CD8-positive, alpha-beta memory T cell (primary cell): Measurements from ENCODE around the gene GRIN3B. TPM values are rescaled to one million over a fixed set of nuclear protein-coding genes. Genes with fewer than 3 reads are reported as not detected.

Experiments
- CTCF ChIA-PET: fragments of 350-600 bp; sonication (Branson Sonifier 250); formaldehyde crosslinking; loops from one replicate; lab custom pipeline; 2021; ENCODE audit warnings: antibody characterized with exemption; lab: Charles Lee
- POLR2A ChIA-PET: fragments of 350-600 bp; sonication (Branson Sonifier 250); formaldehyde crosslinking; loops from one replicate; lab custom pipeline; 2021; ENCODE audit warnings: antibody characterized with exemption; lab: Charles Lee
- DNase-seq, 5 donors: peaks; one replicate each; pipeline versions ENCODE4 v3.0.0 to v3.0.0-alpha.2; 2020 to 2022; ENCODE audit warnings: mixed read lengths in 1 of 5
- H3K27ac ChIP-seq: one replicate; pipeline ENCODE4 v1.7.0; 2013; ENCODE audit warnings: low read depth, mild to moderate bottlenecking, low read length, moderate library complexity
- H3K27me3 ChIP-seq: 2 replicates; pipeline ENCODE4 v1.7.0; 2013; ENCODE audit warnings: low read length, mild to moderate bottlenecking; ENCODE audit not compliant: insufficient read depth, poor library complexity, severe bottlenecking
- H3K36me3 ChIP-seq: 2 replicates; pipeline ENCODE4 v1.7.0; 2013; ENCODE audit warnings: mild to moderate bottlenecking, low read length, moderate library complexity; ENCODE audit not compliant: insufficient read depth
- H3K4me1 ChIP-seq: 2 replicates; pipeline ENCODE4 v1.7.0; 2013; ENCODE audit warnings: mild to moderate bottlenecking, low read length, moderate library complexity; ENCODE audit not compliant: insufficient read depth
- H3K4me3 ChIP-seq: 2 replicates; pipeline ENCODE4 v1.7.0; 2013; ENCODE audit warnings: mild to moderate bottlenecking, low read length
- H3K9me3 ChIP-seq: 2 replicates; pipeline ENCODE4 v1.7.0; 2013; ENCODE audit warnings: mild to moderate bottlenecking, low read length
- H3K27ac Mint-ChIP-seq, 8 donors: one replicate each; pipeline ENCODE4 v1.8.0; 2020 to 2021; ENCODE audit warnings: mixed read lengths in 8 of 8, mild to moderate bottlenecking in 6 of 8, inconsistent platforms in 3 of 8, moderate library complexity in 3 of 8
- H3K27me3 Mint-ChIP-seq, 2 donors: one replicate each; pipeline ENCODE4 v1.8.0; 2020 to 2021; ENCODE audit warnings: mixed read lengths in 2 of 2, mild to moderate bottlenecking in 1 of 2, moderate library complexity in 1 of 2
- H3K36me3 Mint-ChIP-seq, 3 donors: one replicate each; pipeline ENCODE4 v1.8.0; 2020 to 2021; ENCODE audit warnings: mixed read lengths in 3 of 3, inconsistent platforms in 1 of 3, mild to moderate bottlenecking in 1 of 3
- H3K4me1 Mint-ChIP-seq, 3 donors: one replicate each; pipeline ENCODE4 v1.8.0; 2020 to 2021; ENCODE audit warnings: mixed read lengths in 3 of 3, inconsistent platforms in 1 of 3, mild to moderate bottlenecking in 1 of 3
- H3K4me3 Mint-ChIP-seq, 7 donors: one replicate each; pipeline ENCODE4 v1.8.0; 2020 to 2021; ENCODE audit warnings: mixed read lengths in 7 of 7, mild to moderate bottlenecking in 6 of 7, moderate library complexity in 4 of 7, inconsistent platforms in 2 of 7
- H3K9me3 Mint-ChIP-seq, 5 donors: one replicate each; pipeline ENCODE4 v1.8.0; 2020 to 2022; ENCODE audit warnings: mixed read lengths in 5 of 5, mild to moderate bottlenecking in 3 of 5, moderate library complexity in 2 of 5, inconsistent platforms in 1 of 5
- polyA plus RNA-seq: library from polyadenylated mRNA; unstranded; fragments of 300-500 nt; fragmentation: Illumina TruSeq; gene quantifications from one replicate; pipeline ENCODE4 v1.2.3, GENCODE V29; 2021
- total RNA-seq, 2 experiments: library from RNA; stranded (reverse); gene quantifications; one replicate each; pipeline ENCODE4 v1.2.3, GENCODE V29; 2021

Gene GRIN3B
- total and polyA plus RNA-seq, 3 experiments from 2014 or later: not detected

DNA sequence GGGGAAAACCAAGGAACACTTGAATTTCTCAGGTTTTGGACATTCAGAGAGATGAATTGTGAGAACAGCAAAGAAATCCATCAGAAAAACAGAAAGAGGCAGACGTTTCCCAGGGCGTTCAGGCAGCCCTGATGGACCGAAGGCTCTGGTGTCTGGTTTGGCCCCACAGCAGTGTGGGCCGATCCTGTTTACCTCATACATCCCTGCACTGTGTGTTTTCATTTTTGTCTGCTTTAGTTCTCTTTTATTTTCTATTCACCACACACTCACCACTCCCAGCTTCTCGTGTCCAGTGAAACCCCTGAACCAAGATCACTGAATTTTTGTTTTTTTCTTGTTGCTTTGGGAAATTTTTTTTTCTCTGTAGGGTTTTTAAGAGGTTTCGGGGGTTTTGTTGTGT lies 27.9 kb upstream of the GRIN3B start:
- POLR2A ChIA-PET: interaction anchor here (0.6 kb wide), 1 partner anchor 42 kb away, joined by 5 read pairs; no protein-coding TSS in a partner anchor
- no peak overlapping the region for H3K4me3 ChIP-seq
- Mint-ChIP-seq H3K27ac (no peak overlapping the region), H3K9me3 (peaks cover 4 to 7% (median 5%) of the 10 kb centered on the region in 5 donors), H3K36me3 (peaks cover 10 to 29% (median 15%) of the 10 kb centered on the region in 3 donors), H3K4me3 (no peak overlapping the region), H3K27me3 (no peaks in the 10 kb centered on the region), H3K4me1 (no peaks in the 10 kb centered on the region)
- no peak overlapping the region for H3K27ac ChIP-seq
- no peaks in the 10 kb centered on the region for H3K9me3 ChIP-seq
- no peak for DNase-seq
- H3K4me1 ChIP-seq: no peaks in the 10 kb centered on the region
- H3K36me3 ChIP-seq: peaks cover 4% of the 10 kb centered on the region
- no peaks in the 10 kb centered on the region for H3K27me3 ChIP-seq
- CTCF ChIA-PET: interaction anchor here (0.7 to 1.0 kb wide), 3 partner anchors 36 to 202 kb away, joined by 3 read pairs; no protein-coding TSS in a partner anchor

DNA sequence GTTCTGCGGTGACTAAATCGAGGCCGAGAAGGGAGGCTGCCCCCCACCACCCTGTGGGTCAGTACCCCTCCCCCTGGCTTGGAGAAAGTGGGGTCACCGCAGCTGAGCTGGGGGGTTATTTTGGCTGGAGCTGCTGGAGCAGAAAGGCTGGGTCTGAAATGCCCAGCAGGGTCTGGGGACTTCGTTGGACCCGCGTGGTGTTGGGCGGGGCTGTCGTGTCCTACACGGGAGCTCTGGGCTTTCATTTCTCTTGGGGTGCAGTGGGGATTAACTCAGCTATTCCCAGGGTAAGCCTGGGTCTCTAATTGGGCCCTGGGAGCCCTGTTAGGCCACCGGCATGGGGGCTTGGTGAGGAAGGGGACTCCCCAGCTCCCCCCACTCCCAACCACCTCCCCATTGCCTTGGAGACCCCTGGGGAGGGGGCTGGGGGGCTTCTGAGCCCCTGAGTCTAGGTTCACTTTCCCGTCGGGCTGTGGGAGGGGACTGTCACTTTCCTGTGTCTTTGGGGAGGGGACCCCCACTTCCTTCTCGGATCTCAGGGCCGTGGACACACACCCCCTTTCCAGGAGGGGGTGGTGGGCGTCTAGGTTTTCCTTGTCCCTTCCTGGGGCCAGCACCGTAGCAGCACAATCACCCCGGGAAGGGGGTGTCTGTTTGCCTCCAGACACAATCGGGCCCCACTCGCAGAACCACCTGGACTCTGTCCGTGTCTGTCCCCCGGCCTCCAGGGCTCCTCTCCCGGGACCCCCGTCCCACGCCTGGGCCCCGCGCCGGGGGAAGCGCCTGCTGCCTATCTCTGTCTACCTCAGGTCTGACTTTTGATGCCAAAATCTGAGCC lies 26.3 kb upstream of the GRIN3B start:
- Mint-ChIP-seq H3K4me1 (no peaks in the 10 kb centered on the region), H3K27me3 (no peaks in the 10 kb centered on the region), H3K9me3 (peaks cover 4 to 7% (median 5%) of the 10 kb centered on the region in 5 donors), H3K27ac (no peak overlapping the region), H3K4me3 (no peak overlapping the region), H3K36me3 (peaks cover 8 to 19% (median 15%) of the 10 kb centered on the region in 3 donors)
- ChIA-PET POLR2A (no interaction called here), CTCF (no interaction called here)
- no peak for DNase-seq
- H3K27me3 ChIP-seq: no peaks in the 10 kb centered on the region
- H3K27ac ChIP-seq: no peak overlapping the region
- no peaks in the 10 kb centered on the region for H3K4me1 ChIP-seq
- H3K36me3 ChIP-seq: peaks cover 4% of the 10 kb centered on the region
- H3K4me3 ChIP-seq: no peak overlapping the region
- no peaks in the 10 kb centered on the region for H3K9me3 ChIP-seq

- Mint-ChIP-seq H3K27ac (no peak overlapping the region), H3K4me3 (no peak overlapping the region)
- H3K9me3 ChIP-seq: no peaks in the 10 kb centered on the region
These were observed 25.5 kb upstream of the GRIN3B start for GRCh38 chr19:974564-975257.

GRCh38 chr19:976476-976875 lies 23.7 kb upstream of the GRIN3B start:
- Histone ChIP-seq H3K27me3 (no peaks in the 10 kb centered on the region), H3K9me3 (no peaks in the 10 kb centered on the region), H3K36me3 (no peaks in the 10 kb centered on the region), H3K4me3 (no peak overlapping the region), H3K4me1 (no peaks in the 10 kb centered on the region), H3K27ac (no peak overlapping the region)
- DNase-seq: no peak
- H3K9me3 Mint-ChIP-seq: peaks cover 0 to 2% (median 0%) of the 10 kb centered on the region in 5 donors
- H3K27me3 Mint-ChIP-seq: no peaks in the 10 kb centered on the region
- H3K27ac Mint-ChIP-seq: no peak overlapping the region
- H3K4me1 Mint-ChIP-seq: no peaks in the 10 kb centered on the region
- ChIA-PET POLR2A (no interaction called here), CTCF (interaction anchor here (1.0 kb wide), 1 partner anchor 53 kb away, joined by 5 read pairs; no protein-coding TSS in a partner anchor)
- no peak overlapping the region for H3K4me3 Mint-ChIP-seq
- peaks cover 2 to 7% (median 5%) of the 10 kb centered on the region in 3 donors for H3K36me3 Mint-ChIP-seq

More at GRCh38 chr19:974564-975257, 25.5 kb upstream of the GRIN3B start:
- peaks cover 4% of the 10 kb centered on the region for H3K36me3 ChIP-seq
- no peaks in the 10 kb centered on the region for H3K27me3 Mint-ChIP-seq
- H3K27me3 ChIP-seq: no peaks in the 10 kb centered on the region
- H3K9me3 Mint-ChIP-seq: peaks cover 4 to 7% (median 5%) of the 10 kb centered on the region in 5 donors
- peaks cover 8 to 16% (median 15%) of the 10 kb centered on the region in 3 donors for H3K36me3 Mint-ChIP-seq
- peak in 1 of 5 donors; percentile 32 for DNase-seq
- no peak overlapping the region for H3K4me3 ChIP-seq
- H3K27ac ChIP-seq: no peak overlapping the region
- CTCF ChIA-PET: no interaction called here
- no peaks in the 10 kb centered on the region for H3K4me1 ChIP-seq
- no peaks in the 10 kb centered on the region for H3K4me1 Mint-ChIP-seq
- POLR2A ChIA-PET: no interaction called here

GRCh38 chr19:977058-977464 lies 23.2 kb upstream of the GRIN3B start:
- Mint-ChIP-seq H3K4me3 (no peak overlapping the region), H3K27ac (no peak overlapping the region), H3K27me3 (no peaks in the 10 kb centered on the region), H3K36me3 (peaks cover 2 to 5% (median 3%) of the 10 kb centered on the region in 3 donors), H3K4me1 (no peaks in the 10 kb centered on the region), H3K9me3 (peaks cover 0 to 2% (median 0%) of the 10 kb centered on the region in 5 donors)
- H3K9me3 ChIP-seq: no peaks in the 10 kb centered on the region
- H3K36me3 ChIP-seq: no peaks in the 10 kb centered on the region
- H3K4me3 ChIP-seq: no peak overlapping the region
- CTCF ChIA-PET: interaction anchor here (1.0 kb wide), 1 partner anchor 54 kb away, joined by 5 read pairs; no protein-coding TSS in a partner anchor
- POLR2A ChIA-PET: no interaction called here
- H3K4me1 ChIP-seq: no peaks in the 10 kb centered on the region
- no peak overlapping the region for H3K27ac ChIP-seq
- H3K27me3 ChIP-seq: no peaks in the 10 kb centered on the region
- no peak for DNase-seq

GRCh38 chr19:979318-979741 lies 20.9 kb upstream of the GRIN3B start:
- Histone ChIP-seq H3K27me3 (no peaks in the 10 kb centered on the region), H3K4me1 (peaks cover 12% of the 10 kb centered on the region), H3K36me3 (no peaks in the 10 kb centered on the region), H3K4me3 (no peak overlapping the region), H3K9me3 (no peaks in the 10 kb centered on the region), H3K27ac (peak overlapping the region; percentile 59)
- Mint-ChIP-seq H3K4me1 (peaks cover 5 to 9% (median 8%) of the 10 kb centered on the region in 3 donors), H3K4me3 (no peak overlapping the region), H3K27me3 (no peaks in the 10 kb centered on the region), H3K9me3 (no peaks in the 10 kb centered on the region), H3K36me3 (peaks cover 0 to 2% (median 0%) of the 10 kb centered on the region in 3 donors), H3K27ac (no peak overlapping the region)
- DNase-seq: no peak
- POLR2A ChIA-PET: no interaction called here
- CTCF ChIA-PET: interaction anchor here (0.9 to 1.1 kb wide), 3 partner anchors 31 to 85 kb away, joined by 3 to 4 read pairs (median 3); no protein-coding TSS in a partner anchor

DNA sequence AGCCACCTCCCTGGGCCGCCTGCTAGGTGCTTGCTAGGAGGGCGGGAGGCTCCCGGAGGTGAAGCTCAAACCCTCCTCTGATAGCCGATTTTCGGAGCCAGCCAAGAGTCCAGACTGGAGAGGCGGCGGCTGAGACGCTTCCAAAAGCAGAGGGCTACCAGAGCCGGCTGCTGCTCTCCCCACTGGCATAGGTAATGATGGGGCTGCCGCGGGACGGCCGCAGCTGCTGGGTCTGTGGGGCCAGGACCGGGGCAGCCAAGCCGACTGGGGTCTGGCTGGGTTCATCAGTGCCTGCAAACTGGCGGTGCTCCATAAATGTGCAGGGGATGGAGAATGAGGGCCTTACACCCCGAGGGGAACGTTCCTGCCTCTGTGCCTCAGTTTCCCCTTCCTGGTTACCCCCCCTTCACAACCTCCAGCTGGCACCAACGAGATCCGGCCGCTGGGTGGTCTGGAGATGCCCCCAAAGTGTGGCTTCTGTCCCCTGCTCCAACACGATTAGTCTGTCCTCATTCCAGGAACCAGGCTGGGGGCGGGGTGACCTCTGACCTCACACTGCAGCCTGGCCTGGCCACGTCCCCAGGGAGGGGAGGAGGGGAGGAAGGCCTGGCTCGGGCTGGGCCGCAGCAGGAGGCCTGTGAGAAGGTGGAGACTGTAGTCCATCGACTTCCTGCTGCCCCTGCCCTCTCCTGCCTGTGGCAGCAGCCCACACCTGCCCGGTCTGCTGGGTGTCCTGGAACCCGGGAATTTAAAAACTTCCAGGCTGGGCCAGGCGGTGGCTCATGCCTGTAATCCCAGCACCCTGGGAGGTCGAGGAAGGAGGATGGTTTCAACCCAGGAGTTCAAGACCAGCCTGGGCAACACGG lies 19.9 kb upstream of the GRIN3B start:
- H3K36me3 Mint-ChIP-seq: peaks cover 0 to 5% (median 0%) of the 10 kb centered on the region in 3 donors

More for the DNA sequence above, 19.9 kb upstream of the GRIN3B start:
- H3K9me3 ChIP-seq: no peaks in the 10 kb centered on the region
- peak overlapping the region; percentile 64 for H3K27ac ChIP-seq
- Mint-ChIP-seq H3K9me3 (no peaks in the 10 kb centered on the region), H3K27ac (peak overlapping the region in 1 of 8 donors; percentile 84), H3K4me3 (no peak overlapping the region), H3K4me1 (peaks cover 9 to 18% (median 15%) of the 10 kb centered on the region in 3 donors), H3K27me3 (no peaks in the 10 kb centered on the region)
- no peak overlapping the region for H3K4me3 ChIP-seq
- no peaks in the 10 kb centered on the region for H3K27me3 ChIP-seq
- peak in 1 of 5 donors; percentile 44 for DNase-seq
- ChIA-PET POLR2A (no interaction called here), CTCF (interaction anchor here (0.9 to 5.5 kb wide), 5 partner anchors 28 to 117 kb away, joined by 3 to 116 read pairs (median 4); no protein-coding TSS in a partner anchor)
- no peaks in the 10 kb centered on the region for H3K36me3 ChIP-seq
- H3K4me1 ChIP-seq: peaks cover 18% of the 10 kb centered on the region
